ENCODE results near the gene GGT6.

DNA sequence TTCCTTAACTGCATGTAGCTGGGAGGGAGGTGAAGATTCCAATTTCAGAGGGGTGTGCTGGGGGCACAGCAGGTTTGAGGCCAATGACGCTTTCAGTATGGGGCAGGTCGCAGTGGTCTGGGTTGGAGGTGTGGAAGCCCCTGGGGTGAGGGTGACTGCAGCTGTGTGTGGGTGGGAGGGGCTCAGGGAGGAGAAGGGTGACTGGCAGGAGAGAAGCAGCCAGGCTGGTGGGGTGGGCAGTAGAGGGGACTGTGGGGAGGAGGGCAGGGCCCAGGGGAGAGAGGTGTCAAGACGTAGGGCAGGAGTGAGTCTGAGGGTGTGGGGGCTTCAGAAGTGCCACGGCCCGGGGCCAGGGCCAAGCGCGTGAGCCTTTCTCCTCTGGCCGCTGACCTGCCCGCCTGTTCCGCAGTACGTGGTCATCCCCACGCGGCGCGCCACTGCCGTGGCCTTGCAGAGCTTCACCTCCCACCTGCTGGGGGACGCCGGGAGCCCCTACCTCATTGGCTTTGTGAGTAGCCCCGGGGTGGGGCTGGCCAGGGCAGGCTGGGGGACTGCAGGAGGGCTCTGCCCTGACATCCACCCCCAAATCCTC, 24.6 kb downstream of the GGT6 start:
- TF ChIP-seq, protein P1, sequence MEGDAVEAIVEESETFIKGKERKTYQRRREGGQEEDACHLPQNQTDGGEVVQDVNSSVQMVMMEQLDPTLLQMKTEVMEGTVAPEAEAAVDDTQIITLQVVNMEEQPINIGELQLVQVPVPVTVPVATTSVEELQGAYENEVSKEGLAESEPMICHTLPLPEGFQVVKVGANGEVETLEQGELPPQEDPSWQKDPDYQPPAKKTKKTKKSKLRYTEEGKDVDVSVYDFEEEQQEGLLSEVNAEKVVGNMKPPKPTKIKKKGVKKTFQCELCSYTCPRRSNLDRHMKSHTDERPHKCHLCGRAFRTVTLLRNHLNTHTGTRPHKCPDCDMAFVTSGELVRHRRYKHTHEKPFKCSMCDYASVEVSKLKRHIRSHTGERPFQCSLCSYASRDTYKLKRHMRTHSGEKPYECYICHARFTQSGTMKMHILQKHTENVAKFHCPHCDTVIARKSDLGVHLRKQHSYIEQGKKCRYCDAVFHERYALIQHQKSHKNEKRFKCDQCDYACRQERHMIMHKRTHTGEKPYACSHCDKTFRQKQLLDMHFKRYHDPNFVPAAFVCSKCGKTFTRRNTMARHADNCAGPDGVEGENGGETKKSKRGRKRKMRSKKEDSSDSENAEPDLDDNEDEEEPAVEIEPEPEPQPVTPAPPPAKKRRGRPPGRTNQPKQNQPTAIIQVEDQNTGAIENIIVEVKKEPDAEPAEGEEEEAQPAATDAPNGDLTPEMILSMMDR (IDR thresholded peaks at IDR 0.05; ENCODE audit: borderline replicate concordance, extremely low read depth, low read length, poor library complexity, severe bottlenecking) = no peak
- TF ChIP-seq EZH2 (IDR thresholded peaks at IDR 0.05; ENCODE audit: borderline replicate concordance, low read depth, low read length, severe bottlenecking) = no peak

Data from DND-41 (cell line).